HG03521 (cell line): Measurements from ENCODE around the gene VPS41.

Experiments used
- ATAC-seq: cut with Tn5 transposase; IDR thresholded peaks from one replicate; pipeline ENCODE4 v1.9.1; 2021; ENCODE audit warnings: mild to moderate bottlenecking, moderate library complexity; ENCODE audit not compliant: unreplicated experiment

The VPS41 gene

DNA sequence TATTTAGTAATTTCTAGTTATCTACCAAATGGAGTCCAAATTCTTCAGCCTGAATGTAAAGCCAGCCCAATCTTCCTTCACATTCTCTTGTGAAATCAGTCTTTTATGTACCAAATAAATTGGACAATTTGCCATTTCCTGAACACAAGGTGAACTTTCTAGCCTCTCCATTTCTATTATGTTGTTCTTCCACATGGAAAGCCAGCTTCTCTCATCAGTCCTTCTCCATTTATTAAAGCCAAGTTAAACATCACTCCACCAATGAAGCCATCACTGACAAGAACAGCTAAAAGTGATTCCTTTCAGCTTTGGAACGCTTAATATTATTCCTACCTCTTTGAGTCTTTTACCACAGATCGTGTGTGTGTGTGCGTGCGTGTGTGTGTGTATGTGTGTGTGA lies 88.4 kb downstream of the VPS41 start:
- no peak for ATAC-seq

DNA sequence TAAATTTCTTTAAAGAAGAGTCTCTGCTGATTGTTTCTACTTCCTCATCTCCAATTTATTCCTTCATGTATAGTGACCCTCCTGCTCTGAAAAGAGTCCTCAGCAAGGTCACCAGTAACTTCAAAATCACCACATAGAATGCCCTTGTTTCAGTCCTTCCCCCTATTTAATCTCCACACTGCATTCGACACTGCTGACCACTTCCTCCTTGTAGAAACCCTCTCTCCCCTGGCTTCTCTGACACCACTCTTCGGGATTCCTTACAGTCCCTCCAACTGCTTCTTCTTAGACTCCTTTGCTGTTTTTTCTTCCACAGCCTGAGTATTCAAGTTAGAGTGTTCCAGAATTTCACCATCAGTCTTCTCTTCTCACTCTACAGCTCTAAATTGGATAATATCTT lies 89.5 kb downstream of the VPS41 start:
- ATAC-seq, result no peak

DNA sequence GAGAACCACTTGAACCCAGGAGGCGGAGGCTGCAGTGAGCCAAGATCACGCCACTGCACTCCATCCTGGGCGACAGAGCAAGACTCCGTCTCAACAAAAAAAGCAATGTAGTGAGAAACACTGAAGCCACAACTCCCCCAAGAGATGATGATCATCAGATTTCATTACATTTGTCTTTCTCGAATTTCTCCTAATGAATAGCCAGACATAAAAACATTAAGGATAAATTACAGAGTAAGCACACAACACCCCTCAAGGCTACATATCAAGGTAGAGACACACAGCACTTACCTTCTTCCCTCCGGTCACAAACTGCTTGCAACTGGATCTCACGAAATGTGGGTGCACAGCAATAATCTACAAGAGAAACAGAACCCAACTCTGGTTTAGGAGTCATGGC lies 91.5 kb downstream of the VPS41 start:
- ATAC-seq, result no peak

DNA sequence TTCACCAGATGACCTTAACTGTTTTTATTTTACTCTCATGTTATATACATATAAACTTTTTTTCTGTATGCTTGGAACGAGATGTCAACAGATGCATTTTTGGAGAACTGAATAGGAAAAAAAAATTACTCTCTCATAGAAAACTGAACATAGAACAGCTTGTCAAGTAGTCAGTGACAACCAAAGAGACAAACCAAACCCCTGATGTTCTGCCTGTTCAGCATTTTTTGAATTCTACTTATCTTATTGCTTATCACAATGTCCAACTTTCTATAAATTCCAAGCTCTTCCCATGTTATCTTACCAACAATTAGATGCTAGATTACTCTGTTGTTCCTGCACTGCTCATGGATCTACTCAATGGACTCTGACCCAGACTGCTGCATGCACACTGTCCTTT lies 95.2 kb downstream of the VPS41 start:
- ATAC-seq, result no peak

DNA sequence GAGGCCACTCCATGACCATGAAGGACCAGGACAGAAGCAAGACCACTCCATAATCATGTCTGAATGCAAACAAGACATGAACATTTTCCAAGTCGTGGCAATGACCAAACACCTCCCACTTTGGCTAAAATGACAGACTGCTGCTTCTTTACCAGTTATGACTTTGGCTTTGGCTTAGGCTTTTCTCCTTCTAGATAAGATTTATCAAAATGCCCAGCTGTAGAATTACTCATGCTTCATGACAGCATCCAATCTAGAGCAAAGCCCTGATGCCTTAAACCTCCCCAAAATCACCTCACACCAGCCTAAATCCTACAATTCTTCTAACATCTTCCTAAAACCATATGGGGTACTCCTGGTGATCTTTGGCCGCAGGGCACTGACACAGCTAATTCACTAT lies 102.1 kb downstream of the VPS41 start:
- ATAC-seq, result no peak

DNA sequence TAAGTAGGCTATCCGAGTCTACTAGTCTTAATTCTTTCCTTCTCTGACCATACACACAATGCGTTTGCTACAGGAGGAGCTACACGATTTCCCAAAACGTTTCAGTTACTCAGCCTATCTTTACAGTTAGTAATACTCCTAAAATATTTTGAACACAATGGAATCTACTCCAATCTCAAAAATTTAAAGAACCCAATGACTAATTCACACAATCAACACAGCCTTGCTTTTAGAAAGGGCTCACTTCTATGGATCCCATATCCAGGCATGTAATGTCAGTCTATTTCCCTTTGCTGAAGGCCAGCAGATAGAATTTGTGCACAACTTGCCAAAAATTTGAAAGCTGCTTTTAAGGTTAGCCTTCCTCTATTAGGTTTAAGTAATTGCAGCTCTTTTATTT lies 107.2 kb downstream of the VPS41 start:
- ATAC-seq, result no peak

DNA sequence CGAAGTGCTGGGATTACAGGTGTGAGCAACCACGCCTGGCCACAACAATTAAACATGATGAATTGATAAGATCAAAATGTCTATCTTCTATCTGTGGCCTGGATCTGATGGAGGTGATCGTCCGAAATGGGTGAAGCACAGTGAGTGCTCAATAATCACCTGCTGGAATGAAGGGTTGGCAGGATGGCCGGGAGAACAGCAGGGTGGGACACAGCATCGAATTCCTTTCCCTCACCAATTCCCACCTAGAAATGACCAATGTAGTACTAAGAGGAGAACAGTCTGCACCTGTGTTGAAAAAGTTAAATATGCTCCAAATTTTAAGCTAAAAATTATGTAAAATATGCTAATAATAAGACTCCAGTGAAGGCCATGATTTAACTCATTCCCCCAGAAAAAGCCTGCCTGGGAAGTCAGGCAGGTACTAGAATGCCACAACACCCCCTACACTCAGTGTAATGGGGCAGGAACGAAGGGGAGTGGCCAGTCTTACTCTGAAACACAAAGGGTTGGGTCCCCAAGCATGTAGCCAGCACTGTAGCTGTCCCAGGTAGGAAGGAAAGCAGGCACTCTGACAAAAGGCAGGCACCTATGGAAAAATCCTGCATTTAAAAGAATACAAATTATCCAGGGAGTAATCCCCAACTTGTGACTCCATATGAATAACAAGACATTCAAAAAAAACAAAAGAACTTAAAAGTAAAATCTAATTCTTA lies 110.3 kb downstream of the VPS41 start:
- ATAC-seq, result no peak

DNA sequence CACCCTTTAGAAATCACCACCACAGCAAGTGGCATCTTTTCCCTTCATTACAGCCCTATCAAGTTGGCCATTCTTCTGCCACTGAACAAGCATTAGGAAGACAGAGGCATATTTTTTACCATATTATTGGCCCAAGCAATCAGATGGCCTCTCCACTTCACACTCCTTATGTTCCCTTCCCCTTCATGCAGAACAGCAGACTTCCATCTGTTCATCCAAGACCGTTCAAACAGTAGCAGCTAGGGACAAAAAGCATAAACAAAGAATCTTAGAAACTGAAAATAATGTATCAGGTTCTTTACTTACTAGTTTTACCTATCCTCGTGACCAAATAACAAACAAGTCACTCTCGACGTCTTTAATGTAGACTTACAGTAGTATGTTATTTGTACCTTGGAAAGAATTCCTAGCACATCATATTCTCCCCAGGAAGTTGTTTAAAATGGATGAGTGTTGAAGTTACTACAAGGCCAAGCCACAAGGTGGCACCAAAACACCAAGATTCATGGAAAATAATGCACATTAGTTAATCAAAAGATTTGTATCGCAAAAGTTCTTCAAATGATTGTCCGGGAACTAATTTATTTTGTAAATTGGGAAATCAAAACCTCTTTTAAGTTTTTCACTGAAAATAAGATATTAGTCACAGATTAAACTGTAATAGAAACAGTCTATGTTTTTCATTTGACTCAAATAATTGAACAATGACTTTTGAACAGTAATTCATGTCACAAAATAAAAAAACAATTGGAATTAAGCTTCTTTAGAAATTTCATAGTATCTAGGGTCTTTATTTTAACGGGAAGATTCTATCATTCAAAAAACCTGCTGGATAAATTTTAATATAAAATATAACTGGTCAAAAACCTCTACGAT lies 112.1 kb downstream of the VPS41 start:
- ATAC-seq, result no peak

DNA sequence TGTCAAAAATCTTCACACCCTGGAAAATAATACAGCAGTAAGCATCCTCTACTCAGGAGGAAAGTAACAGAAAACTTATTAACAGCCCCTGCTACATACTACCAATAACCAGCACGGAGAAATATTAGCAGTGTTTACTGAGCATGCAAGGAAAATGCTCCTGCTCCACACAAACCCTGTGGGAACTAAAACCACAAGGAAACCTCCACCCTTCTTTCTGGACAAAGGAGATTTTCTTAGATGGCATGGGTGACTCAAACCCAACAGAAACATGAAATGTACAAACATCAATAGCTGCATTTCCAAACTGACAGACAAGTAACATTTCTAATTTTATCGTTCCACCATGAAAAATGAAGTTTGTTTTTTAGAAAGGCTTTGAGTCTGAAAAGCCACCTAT lies 113.4 kb downstream of the VPS41 start:
- ATAC-seq, result no peak

DNA sequence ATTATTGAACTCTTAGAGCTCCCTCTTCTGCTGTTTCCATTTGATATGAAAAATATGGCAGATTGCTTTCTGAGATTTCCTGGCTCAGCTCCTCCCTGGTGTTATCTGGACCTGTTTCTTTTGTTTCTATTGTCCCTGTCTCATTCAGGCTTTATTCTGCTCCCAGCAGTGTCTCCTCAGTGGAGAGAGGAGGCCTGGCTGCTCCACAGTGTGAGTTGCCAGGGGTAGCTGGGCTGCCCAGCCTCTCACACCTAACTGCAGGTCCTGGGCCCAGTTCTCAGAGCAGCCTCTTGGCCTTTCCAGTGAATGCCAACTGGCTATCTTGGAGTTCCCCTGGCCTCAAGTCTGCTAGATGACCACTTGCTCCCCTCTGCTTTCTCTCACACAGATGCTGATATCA lies 127.0 kb downstream of the VPS41 start:
- ATAC-seq, result no peak

DNA sequence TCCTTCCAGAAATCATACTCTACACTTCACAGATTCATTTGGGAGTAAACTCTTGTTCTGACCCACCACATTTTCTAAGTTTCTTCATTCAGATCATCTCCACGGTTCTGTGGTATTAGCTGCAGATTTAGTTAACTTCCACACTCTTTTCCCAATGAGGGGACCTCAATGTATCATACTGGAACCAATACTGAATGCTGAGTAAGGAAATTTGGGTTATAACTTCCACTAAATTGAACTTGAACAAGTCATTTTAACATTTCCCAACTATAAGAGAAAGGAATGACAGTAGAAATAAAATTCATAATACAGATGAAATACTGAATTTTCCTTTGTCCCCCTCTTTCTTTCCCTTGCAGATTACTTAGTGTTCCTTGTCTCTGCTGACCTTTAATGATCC lies 131.4 kb downstream of the VPS41 start:
- no peak for ATAC-seq

DNA sequence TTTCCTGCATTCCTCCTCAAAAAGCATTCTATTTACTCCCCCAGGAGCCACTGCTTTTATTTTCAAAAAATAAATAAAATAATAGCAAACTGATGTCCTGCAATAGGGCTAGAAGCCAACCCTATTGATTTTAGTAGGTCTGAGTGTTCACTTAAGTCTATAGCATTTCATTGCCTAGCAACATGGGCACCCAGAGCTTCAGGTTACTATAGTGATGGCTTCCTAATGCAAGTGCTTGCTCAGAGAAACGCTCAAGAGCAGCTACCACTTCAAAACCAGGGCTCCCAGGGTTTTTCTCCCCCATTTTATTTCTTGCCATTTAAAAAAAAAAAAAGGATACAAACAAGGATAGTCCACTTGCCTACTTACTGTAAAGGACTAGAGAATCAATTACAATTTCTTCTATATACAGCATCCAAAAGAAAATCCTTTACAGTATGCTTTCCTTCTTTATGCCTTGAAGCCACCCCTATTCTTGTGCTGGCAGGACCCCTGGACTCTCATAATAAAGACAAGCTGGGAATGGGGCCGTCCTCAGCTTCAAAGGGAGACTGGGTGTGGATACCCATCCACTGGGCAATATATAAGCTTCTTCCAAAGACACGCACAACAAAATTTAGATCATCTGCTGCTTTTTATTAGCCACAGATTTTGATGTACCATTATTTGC lies 133.3 kb downstream of the VPS41 start:
- ATAC-seq, result no peak

DNA sequence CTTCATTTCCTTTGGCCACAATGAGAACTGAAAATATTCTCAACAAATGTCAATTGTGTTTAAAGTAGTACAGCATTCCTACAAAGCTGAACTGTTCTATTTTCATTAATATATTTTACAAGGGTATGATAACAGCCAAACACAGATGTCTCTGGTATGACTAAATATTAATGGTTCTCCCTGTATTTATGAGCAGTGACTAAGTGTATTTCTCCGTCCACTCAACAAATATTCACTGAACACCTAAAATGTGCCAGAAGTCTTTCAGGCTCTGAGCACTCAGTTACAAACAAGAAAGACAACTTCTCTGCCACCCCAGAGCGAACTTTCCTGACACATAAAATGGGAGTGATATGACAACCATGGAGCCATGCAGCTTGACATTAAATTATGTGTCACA lies 135.6 kb downstream of the VPS41 start:
- ATAC-seq, result no peak

DNA sequence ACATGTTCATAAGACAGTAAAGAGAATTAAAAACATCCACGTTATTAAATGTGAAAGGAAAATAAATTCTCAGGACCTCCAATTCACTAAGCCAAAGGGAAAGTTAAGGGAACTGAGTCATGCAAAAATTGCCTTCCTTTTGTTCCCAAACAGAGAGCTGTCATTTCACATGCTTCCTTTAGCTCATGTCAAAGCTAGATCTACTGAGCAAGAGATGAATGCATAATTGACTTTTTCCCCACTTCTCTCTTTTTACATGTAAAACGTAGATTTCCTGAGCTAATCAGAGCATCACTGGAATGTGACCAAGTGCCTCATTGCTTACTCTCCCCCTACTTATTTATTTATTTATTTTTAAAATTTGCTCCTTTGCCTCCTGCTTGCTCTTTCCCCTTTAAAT lies 148.8 kb downstream of the VPS41 start:
- no peak for ATAC-seq

DNA sequence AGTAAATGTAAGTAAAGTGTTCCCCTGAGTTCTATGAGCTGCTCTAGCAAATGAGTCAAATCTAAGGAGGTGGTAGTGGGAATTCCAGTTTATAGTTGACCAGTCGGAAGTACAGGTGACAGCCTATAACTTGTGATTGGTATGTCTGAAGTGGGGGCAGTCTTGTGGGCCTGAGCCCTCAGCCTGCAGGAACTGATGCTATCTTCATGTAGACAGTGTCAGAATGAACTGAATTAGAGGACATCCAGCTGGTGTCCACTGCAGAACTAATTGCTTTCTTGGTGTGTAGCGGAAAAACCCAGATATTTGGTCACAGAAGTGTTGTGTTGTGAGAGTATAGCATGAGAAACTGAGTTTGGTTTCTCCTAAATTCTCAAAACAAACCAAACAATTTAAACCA lies 150.0 kb downstream of the VPS41 start:
- no peak for ATAC-seq

DNA sequence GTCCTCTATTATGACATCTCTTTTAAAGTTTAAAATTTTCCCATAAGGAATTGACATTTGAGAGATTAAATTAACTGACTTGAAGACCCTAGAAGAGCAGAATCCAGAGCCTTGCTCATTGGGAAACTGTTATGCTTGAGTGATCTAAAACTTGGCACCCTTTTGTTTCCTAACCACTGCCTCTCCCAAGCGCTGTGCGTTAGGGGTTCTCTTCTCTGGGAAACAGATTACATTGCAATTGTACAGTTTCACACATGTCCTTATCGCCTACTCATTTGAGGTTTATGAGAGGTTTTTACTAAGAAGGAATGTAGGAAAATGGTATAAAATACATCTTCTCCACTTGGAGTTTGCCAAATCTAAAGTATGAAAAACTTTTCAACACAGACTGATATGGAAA lies 151.1 kb downstream of the VPS41 start:
- ATAC-seq, result no peak

DNA sequence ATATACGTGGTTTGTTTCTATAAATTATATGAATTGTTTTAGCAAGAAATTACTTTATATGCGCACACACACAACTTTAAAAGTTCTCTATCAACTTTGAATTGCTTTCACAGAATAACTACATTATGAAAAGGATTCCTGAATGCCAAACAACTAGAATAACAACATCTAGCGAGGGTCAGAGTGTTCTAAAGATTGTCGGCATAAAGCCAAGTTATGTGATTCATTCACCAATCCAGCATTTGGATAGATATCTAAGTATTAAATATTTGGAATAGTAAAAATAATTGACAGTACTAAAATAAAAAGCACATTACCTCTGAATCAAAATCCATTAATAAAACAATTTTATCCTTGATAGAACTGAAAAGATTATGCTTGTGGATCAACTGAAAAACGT lies 152.5 kb downstream of the VPS41 start:
- no peak for ATAC-seq

DNA sequence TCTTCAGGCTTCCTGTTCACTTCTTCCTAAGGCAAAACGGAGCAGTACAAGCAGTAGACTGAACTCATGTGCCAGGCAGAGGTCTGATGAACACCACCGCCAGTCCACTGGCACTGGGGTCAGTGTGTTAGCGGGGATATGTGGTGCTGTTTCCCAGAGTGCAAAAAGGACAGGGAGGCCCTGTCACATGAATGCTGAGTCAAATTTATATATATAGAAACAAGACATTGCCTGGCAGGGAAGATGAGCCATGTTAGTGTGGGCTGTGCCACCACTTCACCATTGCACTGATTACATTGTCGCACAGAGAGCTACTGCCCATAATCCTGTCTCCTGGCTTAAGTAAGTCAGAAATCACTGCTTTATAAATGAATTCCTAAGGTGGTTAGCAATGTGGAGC lies 155.6 kb downstream of the VPS41 start:
- ATAC-seq, result no peak

DNA sequence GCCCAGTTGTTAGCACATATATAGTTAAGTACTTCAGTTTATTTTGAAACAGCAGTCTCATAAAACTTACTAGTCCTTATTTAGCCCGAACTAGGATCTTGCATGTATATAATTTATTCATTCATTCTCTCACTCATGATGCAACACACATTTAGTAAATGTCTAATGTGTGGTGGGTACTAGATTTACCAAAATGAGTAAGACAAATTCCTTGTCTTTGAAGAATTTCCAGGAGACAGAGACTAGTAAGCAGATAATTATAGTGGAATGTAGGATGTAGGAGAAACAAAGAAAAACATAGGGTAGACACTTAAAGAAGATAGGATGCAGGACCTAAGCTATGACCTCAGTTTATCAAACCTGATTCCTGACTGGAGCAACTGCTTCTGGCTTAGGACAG lies 157.6 kb downstream of the VPS41 start:
- ATAC-seq, result no peak

DNA sequence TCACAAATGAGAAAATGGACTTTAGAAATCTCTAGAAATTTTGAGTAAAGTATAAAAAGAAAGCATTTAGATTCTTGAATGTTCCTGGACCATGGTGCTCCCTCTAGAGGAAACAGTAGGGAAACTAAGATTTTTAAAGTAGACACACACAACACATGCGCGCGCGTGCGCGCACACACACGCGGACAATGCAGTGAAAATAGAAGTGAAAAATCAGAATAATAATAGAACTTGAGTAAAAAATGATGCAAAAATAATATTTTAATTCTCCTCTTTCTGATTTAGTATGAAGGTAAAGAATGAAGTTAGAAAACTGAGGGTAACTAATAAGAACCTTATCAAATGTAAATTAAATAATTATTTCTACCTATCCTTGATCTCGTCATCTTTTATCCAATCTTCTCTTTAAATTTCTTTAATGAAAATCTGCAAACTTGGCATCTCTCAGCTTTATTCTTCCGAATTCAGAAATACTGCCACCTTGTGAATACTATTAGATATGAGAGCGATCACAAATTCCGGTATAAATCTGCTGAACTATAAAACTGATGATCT lies 160.9 kb downstream of the VPS41 start:
- no peak for ATAC-seq

DNA sequence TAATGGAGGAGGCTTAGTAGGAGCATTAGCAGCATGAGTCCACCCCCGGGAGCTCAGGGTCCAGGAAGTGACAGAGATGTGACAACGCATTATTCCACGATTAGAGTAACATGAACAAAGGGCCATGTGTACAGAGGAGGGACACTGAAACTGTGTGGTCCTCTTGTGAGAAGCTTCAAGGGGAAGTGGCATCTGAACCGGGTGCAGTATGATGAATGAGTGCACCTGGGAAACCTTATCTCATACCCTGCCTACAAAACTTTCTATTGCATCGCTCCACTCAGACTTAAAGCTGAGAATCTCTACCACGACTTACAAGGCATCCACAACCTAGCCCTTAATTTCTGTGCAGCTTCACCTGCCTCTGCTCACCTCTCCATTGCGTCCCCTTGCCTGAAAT lies 162.6 kb downstream of the VPS41 start:
- no peak for ATAC-seq

DNA sequence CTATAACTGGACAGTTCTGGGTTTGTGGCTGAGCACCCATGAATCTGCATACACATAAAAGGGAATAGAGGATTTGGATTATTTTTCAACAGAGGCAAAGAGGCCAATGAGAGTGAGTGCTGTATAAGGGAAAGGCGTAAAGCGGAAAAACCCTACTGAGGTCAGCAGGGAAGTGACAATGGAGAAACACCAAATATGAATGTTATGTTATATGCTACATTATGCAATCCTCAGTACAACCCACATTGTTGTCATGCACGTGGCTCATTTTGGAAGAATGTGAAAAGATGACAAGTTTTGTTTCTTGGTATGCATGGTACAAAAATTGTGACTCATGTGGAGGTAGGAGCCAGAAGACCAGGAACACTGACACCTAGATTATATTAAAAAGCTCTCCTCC lies 164.2 kb downstream of the VPS41 start:
- ATAC-seq, result no peak
